PFSK-1 (cell line): ENCODE results near the gene PARVB.

ENCODE experiments used
- FOXP2 ChIP-seq: optimal IDR thresholded peaks from 2 replicates; pipeline ENCODE3; 2011; ENCODE audit warnings: borderline replicate concordance, control low read depth, inconsistent platforms; ENCODE audit not compliant: insufficient read depth; ENCODE audit errors: extremely low read length, extremely low read depth
- POLR2AphosphoS5 ChIP-seq: IDR thresholded peaks from 2 replicates; pipeline ENCODE4 v1.6.1; 2012; ENCODE audit warnings: low read depth, mild to moderate bottlenecking, control low read depth, low read length, moderate library complexity
- SIN3A ChIP-seq: IDR thresholded peaks from 2 replicates; pipeline ENCODE4 v1.6.1; 2012; ENCODE audit warnings: mild to moderate bottlenecking, low read length, moderate library complexity, borderline replicate concordance; ENCODE audit not compliant: insufficient read depth
- TAF1 ChIP-seq: IDR thresholded peaks from 2 replicates; pipeline ENCODE4 v1.6.1; 2012; ENCODE audit warnings: low read length, control low read depth, borderline replicate concordance; ENCODE audit not compliant: insufficient read depth
- TF ChIP-seq, protein P1 (sequence below), 2 experiments: IDR thresholded peaks; 2 replicates each; pipeline versions ENCODE4 v1.6.1 to v1.8.0; 2011 to 2012; ENCODE audit warnings: low read depth in 2 of 2, low read length in 2 of 2, control low read depth in 1 of 2, inconsistent platforms in 1 of 2, mild to moderate bottlenecking in 1 of 2, moderate library complexity in 1 of 2; ENCODE audit not compliant: insufficient read depth in 1 of 2

PARVB gene

DNA sequence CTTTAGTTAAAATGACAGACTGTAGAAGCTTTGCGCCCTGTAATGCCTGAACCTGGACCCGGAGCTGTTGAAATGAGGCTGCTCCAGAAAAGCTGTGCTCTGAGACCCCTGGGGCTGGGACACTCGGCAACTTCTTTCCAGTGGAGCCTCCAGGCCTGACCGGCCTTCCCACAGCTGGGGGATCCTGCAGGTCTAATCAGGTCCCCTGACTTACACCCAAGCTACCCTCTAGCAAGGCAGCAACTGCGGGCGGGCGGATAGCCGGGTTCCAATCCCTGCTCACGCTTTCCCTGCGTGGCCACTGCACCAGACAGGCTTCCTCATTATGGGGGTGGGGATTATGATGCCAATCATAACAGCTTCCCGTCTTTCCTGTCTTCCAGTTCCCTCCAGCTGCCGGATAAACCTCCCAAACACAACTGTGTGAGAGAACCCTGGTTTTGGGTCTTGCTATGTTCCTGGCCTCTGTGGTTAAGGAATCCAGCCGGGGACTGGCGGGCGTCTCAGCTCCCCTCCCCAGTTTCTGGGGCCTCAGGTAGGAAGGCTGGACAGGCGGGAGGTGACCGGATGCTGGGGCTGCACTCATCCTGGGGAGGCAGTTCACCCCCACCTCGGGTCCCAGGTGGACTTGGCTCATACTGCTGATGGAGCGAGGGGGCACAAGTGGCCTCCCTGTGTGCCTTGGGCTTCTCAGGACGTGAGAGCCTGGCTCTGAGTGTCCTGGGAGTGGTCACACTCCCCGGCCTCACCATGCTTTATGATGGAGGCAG lies 195.2 kb downstream of the PARVB start:
- TF ChIP-seq POLR2AphosphoS5 (no peak), TAF1 (no peak), FOXP2 (no peak), SIN3A (no peak)
- TF ChIP-seq, protein P1, sequence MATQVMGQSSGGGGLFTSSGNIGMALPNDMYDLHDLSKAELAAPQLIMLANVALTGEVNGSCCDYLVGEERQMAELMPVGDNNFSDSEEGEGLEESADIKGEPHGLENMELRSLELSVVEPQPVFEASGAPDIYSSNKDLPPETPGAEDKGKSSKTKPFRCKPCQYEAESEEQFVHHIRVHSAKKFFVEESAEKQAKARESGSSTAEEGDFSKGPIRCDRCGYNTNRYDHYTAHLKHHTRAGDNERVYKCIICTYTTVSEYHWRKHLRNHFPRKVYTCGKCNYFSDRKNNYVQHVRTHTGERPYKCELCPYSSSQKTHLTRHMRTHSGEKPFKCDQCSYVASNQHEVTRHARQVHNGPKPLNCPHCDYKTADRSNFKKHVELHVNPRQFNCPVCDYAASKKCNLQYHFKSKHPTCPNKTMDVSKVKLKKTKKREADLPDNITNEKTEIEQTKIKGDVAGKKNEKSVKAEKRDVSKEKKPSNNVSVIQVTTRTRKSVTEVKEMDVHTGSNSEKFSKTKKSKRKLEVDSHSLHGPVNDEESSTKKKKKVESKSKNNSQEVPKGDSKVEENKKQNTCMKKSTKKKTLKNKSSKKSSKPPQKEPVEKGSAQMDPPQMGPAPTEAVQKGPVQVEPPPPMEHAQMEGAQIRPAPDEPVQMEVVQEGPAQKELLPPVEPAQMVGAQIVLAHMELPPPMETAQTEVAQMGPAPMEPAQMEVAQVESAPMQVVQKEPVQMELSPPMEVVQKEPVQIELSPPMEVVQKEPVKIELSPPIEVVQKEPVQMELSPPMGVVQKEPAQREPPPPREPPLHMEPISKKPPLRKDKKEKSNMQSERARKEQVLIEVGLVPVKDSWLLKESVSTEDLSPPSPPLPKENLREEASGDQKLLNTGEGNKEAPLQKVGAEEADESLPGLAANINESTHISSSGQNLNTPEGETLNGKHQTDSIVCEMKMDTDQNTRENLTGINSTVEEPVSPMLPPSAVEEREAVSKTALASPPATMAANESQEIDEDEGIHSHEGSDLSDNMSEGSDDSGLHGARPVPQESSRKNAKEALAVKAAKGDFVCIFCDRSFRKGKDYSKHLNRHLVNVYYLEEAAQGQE (IDR thresholded peaks at IDR 0.05; ENCODE audit: insufficient read depth in 1 of 2, low read depth in 2 of 2, low read length in 2 of 2), result no peak

DNA sequence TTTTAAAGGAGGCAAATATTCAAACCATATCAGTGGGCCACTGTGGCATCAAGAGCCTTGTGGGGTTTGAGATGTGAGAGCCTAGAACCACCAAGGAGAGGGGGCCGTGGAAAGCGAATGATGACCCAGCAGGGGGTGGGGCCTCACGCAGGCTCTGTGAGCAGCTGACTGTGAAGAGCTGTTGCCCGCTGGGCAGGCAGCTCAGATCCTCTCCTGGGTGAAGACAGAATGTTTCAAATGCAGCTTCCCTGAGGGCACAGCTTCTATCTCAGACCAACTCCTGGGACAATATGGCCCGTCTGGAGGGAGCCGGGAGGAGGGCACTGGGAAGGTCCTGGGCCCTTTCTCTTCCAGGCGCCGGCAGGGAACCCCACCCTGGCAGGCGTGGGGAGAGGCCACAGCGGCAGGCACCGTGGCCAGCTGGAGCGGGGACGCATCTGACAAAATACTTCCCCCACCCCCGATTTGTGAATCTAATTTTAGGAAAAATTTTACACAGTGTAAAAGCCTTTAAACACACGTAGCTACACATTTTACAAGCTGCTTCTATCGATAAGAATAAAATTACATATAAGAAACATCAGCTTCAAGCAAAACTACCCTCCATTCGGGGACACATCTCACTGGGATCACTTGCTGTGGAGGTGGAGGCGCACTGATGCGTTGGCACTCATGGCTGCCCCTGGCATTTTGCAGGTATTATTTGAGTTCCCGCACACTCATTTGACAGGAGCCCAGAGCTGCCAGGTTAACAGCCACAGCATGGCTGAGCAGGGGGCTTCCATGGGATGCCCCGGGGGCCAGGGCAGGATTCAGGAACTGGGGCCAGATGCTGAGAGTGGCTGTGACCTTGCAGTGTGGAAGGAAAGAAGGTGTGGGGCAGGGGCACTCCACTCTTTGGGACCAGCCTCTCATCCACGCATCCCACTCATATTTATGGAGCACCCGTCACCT lies 196.9 kb downstream of the PARVB start:
- TF ChIP-seq TAF1 (no peak), FOXP2 (no peak), SIN3A (no peak), POLR2AphosphoS5 (no peak)
- TF ChIP-seq, protein P1 (IDR thresholded peaks at IDR 0.05; ENCODE audit: insufficient read depth in 1 of 2, low read depth in 2 of 2, low read length in 2 of 2), result no peak

DNA sequence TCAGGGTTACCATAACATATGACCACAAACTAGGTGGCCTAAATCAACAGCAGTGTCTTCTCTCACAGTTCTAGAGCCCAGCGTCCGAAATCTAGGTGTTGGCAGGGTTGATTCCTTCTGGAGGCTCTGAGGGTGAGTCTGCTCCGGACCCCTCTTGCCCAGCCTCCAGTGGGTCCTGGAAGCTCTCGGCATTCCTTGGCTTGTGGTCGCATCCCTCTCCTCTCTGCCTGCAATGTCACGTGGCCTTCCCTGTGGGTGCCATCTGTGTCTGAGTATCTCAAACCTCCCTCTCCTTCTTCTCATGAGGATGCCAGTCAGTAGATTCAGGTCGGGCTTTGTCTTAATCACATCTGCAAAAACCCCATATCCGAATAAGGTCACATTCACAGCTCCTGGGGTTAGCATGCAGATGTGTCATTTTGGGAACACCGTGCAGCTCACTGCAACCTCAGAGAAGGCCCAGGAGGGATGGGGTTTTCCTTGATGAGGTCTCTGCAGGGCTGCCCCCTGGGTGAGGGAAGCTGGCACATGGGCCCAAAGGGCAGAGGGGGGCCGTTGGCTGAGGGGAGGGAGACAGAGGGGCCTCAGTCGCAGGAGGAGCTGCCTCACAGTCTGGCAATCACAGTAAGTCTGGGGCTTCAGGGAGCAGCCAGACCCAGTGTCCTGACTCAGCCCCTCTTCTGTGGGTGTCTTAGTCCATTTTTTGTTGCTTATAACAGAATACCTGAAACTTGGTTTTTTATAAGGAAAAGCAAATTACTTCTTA lies 197.8 kb downstream of the PARVB start:
- TF ChIP-seq SIN3A, result no peak
- no peak for TF ChIP-seq TAF1
- TF ChIP-seq, protein P1 (IDR thresholded peaks at IDR 0.05; ENCODE audit: insufficient read depth in 1 of 2, low read depth in 2 of 2, low read length in 2 of 2), result no peak
- no peak for TF ChIP-seq FOXP2
- TF ChIP-seq POLR2AphosphoS5, result no peak
